Mesenchymal stem cell (in vitro differentiated cells and primary cell): Measurements from ENCODE around the gene EML6.

Experiments
- DNase-seq: peaks from one replicate; pipeline ENCODE4 v3.0.0-alpha.2; 2013
- H2AFZ ChIP-seq: one replicate; pipeline ENCODE4 v1.6.1; 2013; ENCODE audit warnings: low read depth, mild to moderate bottlenecking, control low read depth, inconsistent platforms, low read length, moderate library complexity
- H2AK5ac ChIP-seq: 2 replicates; pipeline ENCODE4 v1.6.1; 2013; ENCODE audit warnings: low read length, moderate library complexity, mild to moderate bottlenecking, inconsistent platforms; ENCODE audit not compliant: severe bottlenecking
- H2BK120ac ChIP-seq: one replicate; pipeline ENCODE4 v1.6.1; 2013; ENCODE audit warnings: low read depth, mild to moderate bottlenecking, inconsistent platforms, low read length, moderate library complexity
- H2BK12ac ChIP-seq, 2 experiments: one replicate each; pipeline ENCODE4 v1.6.1; 2013; ENCODE audit warnings: inconsistent platforms in 2 of 2, low read length in 2 of 2, mild to moderate bottlenecking in 2 of 2, moderate library complexity in 2 of 2, control low read depth in 1 of 2
- H2BK15ac ChIP-seq: one replicate; pipeline ENCODE4 v1.6.1; 2013; ENCODE audit warnings: mild to moderate bottlenecking, low read depth, inconsistent platforms; ENCODE audit not compliant: poor library complexity, severe bottlenecking
- H2BK5ac ChIP-seq: 2 replicates; pipeline ENCODE4 v1.6.1; 2013; ENCODE audit warnings: low read depth, mild to moderate bottlenecking, low read length, control low read depth, inconsistent platforms; ENCODE audit not compliant: poor library complexity, severe bottlenecking
- H3K14ac ChIP-seq, 2 experiments: one replicate each; pipeline ENCODE4 v1.6.1; 2013; ENCODE audit warnings: inconsistent platforms in 2 of 2, low read length in 2 of 2, control low read depth in 1 of 2, mild to moderate bottlenecking in 1 of 2, moderate library complexity in 1 of 2
- H3K18ac ChIP-seq, 2 experiments: one replicate each; pipeline ENCODE4 v1.6.1; 2013; ENCODE audit warnings: inconsistent platforms in 2 of 2, low read length in 2 of 2, control low read depth in 1 of 2, low read depth in 1 of 2, mild to moderate bottlenecking in 1 of 2
- H3K23ac ChIP-seq, 2 experiments: one replicate each; pipeline ENCODE4 v1.6.1; 2013; ENCODE audit warnings: inconsistent platforms in 2 of 2, low read length in 2 of 2, mild to moderate bottlenecking in 2 of 2, moderate library complexity in 2 of 2, control low read depth in 1 of 2
- H3K27ac ChIP-seq: 2 replicates; pipeline ENCODE4 v1.5.1; 2013; ENCODE audit warnings: mild to moderate bottlenecking, moderate library complexity, low read length, control low read depth, inconsistent platforms; ENCODE audit not compliant: poor library complexity, severe bottlenecking
- H3K27me3 ChIP-seq, 2 experiments: 2 replicates each; pipeline versions ENCODE4 v1.6.1 to v1.7.0; 2013; ENCODE audit warnings: low read length in 2 of 2, mild to moderate bottlenecking in 2 of 2, moderate library complexity in 2 of 2, control low read depth in 1 of 2, inconsistent platforms in 1 of 2; ENCODE audit not compliant: control insufficient read depth in 1 of 2, insufficient read depth in 1 of 2
- H3K36me3 ChIP-seq, 2 experiments: 2 replicates each; pipeline versions ENCODE4 v1.6.1 to v1.7.0; 2013; ENCODE audit warnings: low read length in 2 of 2, control low read depth in 1 of 2, inconsistent platforms in 1 of 2, low read depth in 1 of 2, mild to moderate bottlenecking in 1 of 2; ENCODE audit not compliant: insufficient read depth in 2 of 2, control insufficient read depth in 1 of 2
- H3K4ac ChIP-seq, 2 experiments: one replicate each; pipeline ENCODE4 v1.6.1; 2013; ENCODE audit warnings: inconsistent platforms in 2 of 2, low read length in 2 of 2, mild to moderate bottlenecking in 2 of 2, moderate library complexity in 2 of 2, control low read depth in 1 of 2, low read depth in 1 of 2
- H3K4me1 ChIP-seq: 2 replicates; pipeline ENCODE4 v1.6.1; 2013; ENCODE audit warnings: low read depth, low read length, control low read depth; ENCODE audit not compliant: control insufficient read depth, insufficient read depth
- H3K4me2 ChIP-seq: 2 replicates; pipeline ENCODE4 v1.6.1; 2013; ENCODE audit warnings: low read length, mild to moderate bottlenecking, inconsistent platforms; ENCODE audit not compliant: poor library complexity, severe bottlenecking
- H3K4me3 ChIP-seq, 2 experiments: 2 replicates each; pipeline versions ENCODE4 v1.5.1 to v1.7.0; 2013; ENCODE audit warnings: low read length in 2 of 2, mild to moderate bottlenecking in 2 of 2, control low read depth in 1 of 2, low read depth in 1 of 2; ENCODE audit not compliant: insufficient read depth in 1 of 2
- H3K79me1 ChIP-seq: replicated peaks from 2 replicates; pipeline ENCODE4 v1.6.1; 2013; ENCODE audit warnings: mild to moderate bottlenecking, control low read depth, low read length, inconsistent platforms; ENCODE audit not compliant: poor library complexity, severe bottlenecking
- H3K9ac ChIP-seq: 2 replicates; pipeline ENCODE4 v1.7.0; 2013; ENCODE audit warnings: mild to moderate bottlenecking, low read length, moderate library complexity
- H3K9me3 ChIP-seq: 2 replicates; pipeline ENCODE4 v1.7.0; 2013; ENCODE audit warnings: mild to moderate bottlenecking, low read length; ENCODE audit not compliant: control insufficient read depth
- H4K8ac ChIP-seq: one replicate; pipeline ENCODE4 v1.6.1; 2013; ENCODE audit warnings: inconsistent platforms, mild to moderate bottlenecking, low read length, moderate library complexity
- H4K91ac ChIP-seq: one replicate; pipeline ENCODE4 v1.6.1; 2013; ENCODE audit warnings: mild to moderate bottlenecking, low read length, inconsistent platforms
- WGBS: methylation state at CpG from one replicate; pipeline ENCODE4 v1.1.7; 2013; ENCODE audit warnings: mixed read lengths; 5-methylcytosine and 5-hydroxymethylcytosine counted together

Gene EML6

GRCh38 chr2:54864727-54865126, 141.3 kb downstream of the EML6 start:
- Histone ChIP-seq H4K91ac (no peak overlapping the region), H3K18ac (no peak overlapping the region), H2BK12ac (no peak overlapping the region), H3K4ac (no peak overlapping the region), H3K36me3 (no peaks in the 10 kb centered on the region), H3K27ac (no peak overlapping the region), H4K8ac (no peak overlapping the region), H3K9me3 (peaks cover 6% of the 10 kb centered on the region), H3K27me3 (no peaks in the 10 kb centered on the region), H3K9ac (no peak overlapping the region), H3K4me2 (no peak overlapping the region), H2AK5ac (no peak overlapping the region), H2BK120ac (no peak overlapping the region), H3K79me1 (no peaks in the 10 kb centered on the region), H3K14ac (no peak overlapping the region), H2BK15ac (no peak overlapping the region), H2BK5ac (no peak overlapping the region), H3K4me1 (peaks cover 6% of the 10 kb centered on the region), H3K23ac (no peak overlapping the region), H2AFZ (no peak overlapping the region), H3K4me3 (no peak overlapping the region)
- DNase-seq, result no peak
- 100% methylated on average over 3 of the region's 5 CpGs for WGBS

GRCh38 chr2:54866179-54866578, 142.7 kb downstream of the EML6 start:
- no peak overlapping the region for H3K23ac ChIP-seq
- no peak overlapping the region for H3K4ac ChIP-seq
- no peaks in the 10 kb centered on the region for H3K4me1 ChIP-seq
- H3K27me3 ChIP-seq, result no peaks in the 10 kb centered on the region
- no peak overlapping the region for H2BK120ac ChIP-seq
- no peak overlapping the region for H3K4me3 ChIP-seq
- WGBS, result 91% methylated on average over 2 of the region's 2 CpGs
- H3K18ac ChIP-seq, result no peak overlapping the region
- no peak for DNase-seq
- H2AFZ ChIP-seq, result no peak overlapping the region
- no peak overlapping the region for H2BK12ac ChIP-seq
- no peak overlapping the region for H2BK5ac ChIP-seq
- H3K27ac ChIP-seq, result no peak overlapping the region
- H3K4me2 ChIP-seq, result no peak overlapping the region
- no peak overlapping the region for H4K91ac ChIP-seq
- H3K9ac ChIP-seq, result no peak overlapping the region
- no peak overlapping the region for H4K8ac ChIP-seq
- H2AK5ac ChIP-seq, result no peak overlapping the region
- H3K36me3 ChIP-seq, result no peaks in the 10 kb centered on the region
- no peaks in the 10 kb centered on the region for H3K79me1 ChIP-seq
- no peak overlapping the region for H2BK15ac ChIP-seq
- H3K9me3 ChIP-seq, result peaks cover 6% of the 10 kb centered on the region
- H3K14ac ChIP-seq, result no peak overlapping the region

GRCh38 chr2:54866868-54867267, 143.4 kb downstream of the EML6 start:
- no peaks in the 10 kb centered on the region for H3K79me1 ChIP-seq
- H3K18ac ChIP-seq, result no peak overlapping the region
- peaks cover 6% of the 10 kb centered on the region for H3K9me3 ChIP-seq
- no peak overlapping the region for H3K27ac ChIP-seq
- no peaks in the 10 kb centered on the region for H3K4me1 ChIP-seq
- H3K4ac ChIP-seq, result no peak overlapping the region
- H2BK120ac ChIP-seq, result no peak overlapping the region
- H4K8ac ChIP-seq, result no peak overlapping the region
- no peak overlapping the region for H3K14ac ChIP-seq
- no peak overlapping the region for H3K4me2 ChIP-seq
- no peak overlapping the region for H4K91ac ChIP-seq
- no peak overlapping the region for H3K4me3 ChIP-seq
- no peak overlapping the region for H2AFZ ChIP-seq
- no peak overlapping the region for H2BK5ac ChIP-seq
- no peak overlapping the region for H3K23ac ChIP-seq
- WGBS, result 78% methylated on average over 5 of the region's 5 CpGs
- H3K36me3 ChIP-seq, result no peaks in the 10 kb centered on the region
- no peak for DNase-seq
- no peak overlapping the region for H2BK15ac ChIP-seq
- no peak overlapping the region for H2BK12ac ChIP-seq
- H3K9ac ChIP-seq, result no peak overlapping the region
- H3K27me3 ChIP-seq, result no peaks in the 10 kb centered on the region
- H2AK5ac ChIP-seq, result no peak overlapping the region

GRCh38 chr2:54867457-54867856, 144.0 kb downstream of the EML6 start:
- Histone ChIP-seq H3K18ac (no peak overlapping the region), H3K27me3 (no peaks in the 10 kb centered on the region), H3K9ac (no peak overlapping the region), H2AK5ac (no peak overlapping the region), H3K4ac (no peak overlapping the region), H3K23ac (peak overlapping the region in 1 of 2 experiments; percentile 40), H2BK12ac (no peak overlapping the region), H3K79me1 (no peaks in the 10 kb centered on the region), H3K36me3 (no peaks in the 10 kb centered on the region), H4K91ac (no peak overlapping the region), H3K9me3 (peaks cover 4% of the 10 kb centered on the region), H2BK120ac (no peak overlapping the region), H3K14ac (no peak overlapping the region), H2BK5ac (no peak overlapping the region), H3K27ac (no peak overlapping the region), H3K4me2 (no peak overlapping the region), H4K8ac (no peak overlapping the region), H3K4me3 (no peak overlapping the region), H2BK15ac (no peak overlapping the region), H3K4me1 (no peaks in the 10 kb centered on the region), H2AFZ (no peak overlapping the region)
- 78% methylated on average over 2 of the region's 2 CpGs for WGBS
- DNase-seq, result no peak
